Esophagus muscularis mucosa (tissue), 4 donors: ENCODE results near the gene ARNT2.

Experiments
- CTCF ChIP-seq, 3 experiments: fragments of 200-600 bp in 2 of 3; fragments of 450-650 bp in 1 of 3; sonication (generic) in 2 of 3; IDR thresholded peaks; one replicate each; pipeline ENCODE4 v1.5.1; 2017 to 2019; ENCODE audit warnings: antibody characterized with exemption in 3 of 3, mild to moderate bottlenecking in 2 of 3, moderate library complexity in 1 of 3
- EP300 ChIP-seq: sonication (generic); formaldehyde crosslinking; IDR thresholded peaks from one replicate; pipeline ENCODE4 v1.6.1; 2017; ENCODE audit warnings: antibody characterized with exemption
- POLR2A ChIP-seq: fragments of 450-650 bp; IDR thresholded peaks from one replicate; pipeline ENCODE4 v1.6.1; 2017; ENCODE audit warnings: antibody characterized with exemption, moderate library complexity, mild to moderate bottlenecking, low read depth
- POLR2AphosphoS5 ChIP-seq, 2 donors: sonication (generic); formaldehyde crosslinking; IDR thresholded peaks; one replicate each; pipeline ENCODE4 v1.6.1; 2017; ENCODE audit warnings: antibody characterized with exemption in 2 of 2

GRCh38 chr15:80591938-80592825 lies 188.0 kb downstream of the ARNT2 start:
- TF ChIP-seq POLR2AphosphoS5 (IDR thresholded peaks at IDR 0.05) (no peak), POLR2A (no peak), CTCF (IDR thresholded peaks at IDR 0.05) (no peak), EP300 (no peak)
